Heart right ventricle (tissue), 16 donors: ENCODE measurements around the gene SPX. TPM values are rescaled to one million over a fixed set of nuclear protein-coding genes. Genes with fewer than 3 reads are reported as not detected.

Experiments used
- ATAC-seq, 8 donors: fragments of 200-7000 bp; cut with Tn5 transposase; one replicate each; pipeline ENCODE4 v1.9.1; 2020; ENCODE audit warnings: mild to moderate bottlenecking in 8 of 8, moderate library complexity in 8 of 8, moderate number of reproducible peaks in 1 of 8
- DNase-seq, 2 donors: peaks; one replicate each; pipeline ENCODE4 v3.0.0-alpha.2; 2020
- H3K27ac ChIP-seq, 10 donors: fragments of 200-600 bp; sonication (generic) in 2 of 10; one replicate each; pipeline versions ENCODE4 v1.5.0 to v1.8.0; 2020 to 2022; ENCODE audit warnings: mild to moderate bottlenecking in 3 of 10
- H3K27me3 ChIP-seq, 7 donors: fragments of 200-600 bp; one replicate each; pipeline ENCODE4 v1.8.0; 2021 to 2022; ENCODE audit warnings: mild to moderate bottlenecking in 2 of 7
- H3K36me3 ChIP-seq, 9 donors: fragments of 200-600 bp; sonication (generic) in 1 of 9; one replicate each; pipeline versions ENCODE4 v1.5.0 to v1.8.0; 2020 to 2022; ENCODE audit warnings: mild to moderate bottlenecking in 2 of 9
- H3K4me1 ChIP-seq, 9 donors: fragments of 200-600 bp; sonication (generic) in 1 of 9; one replicate each; pipeline versions ENCODE4 v1.5.0 to v1.8.0; 2020 to 2022; ENCODE audit warnings: mild to moderate bottlenecking in 4 of 9
- H3K4me3 ChIP-seq, 10 donors: fragments of 200-600 bp; sonication (generic) in 2 of 10; one replicate each; pipeline versions ENCODE4 v1.5.0 to v1.8.0; 2020 to 2022; ENCODE audit warnings: mild to moderate bottlenecking in 7 of 10, moderate library complexity in 2 of 10
- H3K9me3 ChIP-seq, 11 donors: fragments of 200-600 bp in 10 of 11; sonication (generic) in 2 of 11; one replicate each; pipeline versions ENCODE4 v1.5.0 to v1.8.0; 2013 to 2022; ENCODE audit warnings: mild to moderate bottlenecking in 2 of 11, control low read depth in 1 of 11, moderate library complexity in 1 of 11
- CTCF ChIP-seq, 9 donors: fragments of 200-600 bp; sonication (generic) in 2 of 9; IDR thresholded peaks; one replicate each; pipeline versions ENCODE4 v1.5.0 to v1.8.0; 2021 to 2022; ENCODE audit warnings: antibody characterized with exemption in 9 of 9, mild to moderate bottlenecking in 5 of 9, moderate library complexity in 1 of 9
- WGBS, 2 donors: extraction: QIAGEN DNeasy Blood & Tissue Kit; methylation state at CpG; one replicate each; pipeline ENCODE4 v1.1.7; 2013; ENCODE audit warnings: inconsistent platforms in 1 of 2; 5-methylcytosine and 5-hydroxymethylcytosine counted together
- intact Hi-C, 10 donors: fragments of 100-400 bp; cut with DNase I; formaldehyde crosslinking; loops; one replicate each; pipeline versions ENCODE4 v1.11.1 to v1.14.2; 2022
- long read RNA-seq, 3 donors: library from polyadenylated mRNA; unstranded; transcript quantifications; one replicate each; pipeline ENCODE4 v2.0.0, GENCODE V29; 2020 to 2021
- polyA plus RNA-seq, 2 donors: library from polyadenylated mRNA; stranded (reverse); fragments of 200-250 nt; gene quantifications; one replicate each; pipeline ENCODE4 v1.2.3, GENCODE V29; 2013
- total RNA-seq, 10 donors: library from RNA; stranded (reverse); fragmentation: NEBNext Ultra II Directional in 3 of 10; extraction: Animal tissue kit (Norgen Biotek cat#: 25700) in 3 of 10; gene quantifications; one replicate each; pipeline versions ENCODE4 v1.2.1 to v1.2.4, GENCODE V29; 2021 to 2023
- donor health status: Arrhythmogenic right ventricular cardiomyopathy.
- donor health status: ischemic (EF 13 %, LVEDD 7.1; RV severe dilation, severe dysfunction).
- donor health status: healthy with polysubstance abuse.
- donor health status: DM: no; HTN: yes; CAD: no.
- donor health status: DM: no; HTN: no; CAD: no.
- donor health status: ischemic (EF 25% LVEDD 6.9; RV normal size, moderate dysfunction).
- donor health status: ischemic (EF 25% LVEDD 5.7; RV mildly dilated, moderate dysfunction).
- donor health status: healthy.
- donor health status: DM: yes; HTN: yes; CAD: no.
- donor health status: Ischemic cardiomyopathy.
- donor health status: ischemic (EF 35%, LVEDD 5.7; RV mildly dilated, moderate dysfunction).
- donor health status: nonischemic (EF 11% LVEDD 7.7; RV severe dilation, severe dysfunction).
- donor health status: DM: yes; HTN: yes; CAD: no.
- donor health status: PGD.
- donor health status: ischemic (EF 29% LVEDD 5.4; RV normal size, mild dysfunction).
- donor health status: nonischemic (EF 23%, LVEDD 6.1; RV moderate dilation, normal function).

Gene SPX
- total RNA-seq (10 to 100 TPM; 10.1 to 21.5 (median 16.3) TPM), polyA plus RNA-seq (10 to 100 TPM in 1 of 2 donors, 1 to 10 TPM in 1; 1.7 to 11.2 TPM)
- long read RNA-seq, donor 1, full-length matches to known transcripts: 18 of 19 reads
- long read RNA-seq, donor 1, partial matches to known transcripts: 1 of 19 reads
- long read RNA-seq, donor 1, other reads (novel, unspliced or antisense): 0 of 19 reads
- long read RNA-seq, donor 2, transcript SPX-203 (3 exons, 1,826 nt): major isoform, 21 of 25 reads
- long read RNA-seq, donor 2, partial matches to known transcripts: 1 of 25 reads
- long read RNA-seq, donor 2, other reads (novel, unspliced or antisense): 1 of 25 reads
- long read RNA-seq, donor 3, transcript SPX-203 (3 exons, 1,826 nt): major isoform, 21 of 24 reads
- long read RNA-seq, donor 3, partial matches to known transcripts: 0 of 24 reads
- long read RNA-seq, donor 3, other reads (novel, unspliced or antisense): 0 of 24 reads

GRCh38 chr12:21526053-21526452 is at the start of gene SPX:
TSS of gene SPX (plus strand) at chr12:21526296. CDS start at chr12:21526473, 177 bp downstream.
- peak within 1 kb of the TSS in 4 of 10 donors; percentile 81 to 86 (median 85) for H3K27ac ChIP-seq

GRCh38 chr12:21476949-21477348 is 49.1 kb upstream of the SPX start:
- Histone ChIP-seq H3K36me3 (peaks cover 0 to 100% (median 57%) of the 10 kb centered on the region in 9 donors), H3K4me3 (no peak overlapping the region), H3K27ac (no peak overlapping the region), H3K4me1 (no peaks in the 10 kb centered on the region), H3K9me3 (no peaks in the 10 kb centered on the region), H3K27me3 (no peaks in the 10 kb centered on the region)
- ATAC-seq (no peak), DNase-seq (no peak)
- intact Hi-C loops: loop anchor here in 2 of 10 donors (5.0 to 10.0 kb wide), 2 partner anchors 370 to 988 kb away; no protein-coding TSS in a partner anchor
- no peak for TF ChIP-seq CTCF (IDR thresholded peaks at IDR 0.05)
- WGBS, 2 donors: 77 to 95% methylated on average over 3 of the region's 3 CpGs

More at GRCh38 chr12:21526053-21526452, at the start of gene SPX:
- H3K27me3 ChIP-seq: peaks cover 0 to 51% (median 0%) of the 10 kb centered on the region in 7 donors
- peaks cover 0 to 25% (median 16%) of the 10 kb centered on the region in 9 donors for H3K4me1 ChIP-seq
- TF ChIP-seq CTCF (IDR thresholded peaks at IDR 0.05): no peak
- WGBS, 2 donors: 87 to 98% methylated on average over 1 of the region's 1 CpG
- H3K4me3 ChIP-seq: peak within 1 kb of the TSS; percentile 53 to 93 (median 70)
- ATAC-seq (no peak), DNase-seq (no peak)
- peaks cover 0 to 9% (median 0%) of the 10 kb centered on the region in 11 donors for H3K9me3 ChIP-seq
- intact Hi-C loops: no loop called here
- no peaks in the 10 kb centered on the region for H3K36me3 ChIP-seq

- Histone ChIP-seq H3K27ac (no peak overlapping the region), H3K4me3 (no peak overlapping the region), H3K4me1 (no peaks in the 10 kb centered on the region), H3K9me3 (no peaks in the 10 kb centered on the region), H3K36me3 (peaks cover 0 to 100% (median 53%) of the 10 kb centered on the region in 9 donors), H3K27me3 (no peaks in the 10 kb centered on the region)
- ATAC-seq: no peak
- no peak for TF ChIP-seq CTCF (IDR thresholded peaks at IDR 0.05)
- DNase-seq: no peak
- 89 to 94% methylated on average over 10 of the region's 10 CpGs for WGBS, 2 donors
- intact Hi-C loops: loop anchor here in 2 of 10 donors (5.0 to 10.0 kb wide), 2 partner anchors 368 to 986 kb away; no protein-coding TSS in a partner anchor
Measured at GRCh38 chr12:21478756-21479455, 47.2 kb upstream of the SPX start.

DNA sequence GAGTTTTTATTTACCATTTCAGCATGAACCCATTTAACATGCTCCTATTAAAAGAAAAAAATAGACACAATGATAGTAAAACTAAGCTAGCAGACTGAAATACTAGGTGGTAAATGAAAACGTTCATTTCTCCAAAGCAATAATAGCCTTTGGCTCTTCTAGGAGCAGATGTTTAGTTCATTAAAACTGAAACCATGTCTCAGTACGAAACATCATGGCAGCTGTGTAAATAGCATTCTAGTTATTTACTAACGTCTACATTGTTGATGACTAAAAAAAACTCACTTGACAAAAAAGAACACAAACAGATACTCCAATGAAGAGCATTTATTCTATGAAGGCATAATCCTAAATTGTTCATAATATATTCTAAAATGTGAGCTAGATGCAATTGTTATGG is 42.6 kb upstream of the SPX start:
- WGBS, 2 donors: 71 to 76% methylated on average over 3 of the region's 3 CpGs
- ATAC-seq (no peak), DNase-seq (no peak)
- intact Hi-C loops: no loop called here
- Histone ChIP-seq H3K4me3 (no peak overlapping the region), H3K27ac (no peak overlapping the region), H3K27me3 (no peaks in the 10 kb centered on the region), H3K9me3 (no peaks in the 10 kb centered on the region), H3K4me1 (no peaks in the 10 kb centered on the region), H3K36me3 (peaks cover 0 to 100% (median 30%) of the 10 kb centered on the region in 9 donors)
- TF ChIP-seq CTCF (IDR thresholded peaks at IDR 0.05): no peak
